ENCODE results near the gene NKD1. TPM values are rescaled to one million over a fixed set of nuclear protein-coding genes. Genes with fewer than 3 reads are reported as not detected.

Gene NKD1
- total RNA-seq, 1 donor from 2014 or later = 1.5 TPM

DNA sequence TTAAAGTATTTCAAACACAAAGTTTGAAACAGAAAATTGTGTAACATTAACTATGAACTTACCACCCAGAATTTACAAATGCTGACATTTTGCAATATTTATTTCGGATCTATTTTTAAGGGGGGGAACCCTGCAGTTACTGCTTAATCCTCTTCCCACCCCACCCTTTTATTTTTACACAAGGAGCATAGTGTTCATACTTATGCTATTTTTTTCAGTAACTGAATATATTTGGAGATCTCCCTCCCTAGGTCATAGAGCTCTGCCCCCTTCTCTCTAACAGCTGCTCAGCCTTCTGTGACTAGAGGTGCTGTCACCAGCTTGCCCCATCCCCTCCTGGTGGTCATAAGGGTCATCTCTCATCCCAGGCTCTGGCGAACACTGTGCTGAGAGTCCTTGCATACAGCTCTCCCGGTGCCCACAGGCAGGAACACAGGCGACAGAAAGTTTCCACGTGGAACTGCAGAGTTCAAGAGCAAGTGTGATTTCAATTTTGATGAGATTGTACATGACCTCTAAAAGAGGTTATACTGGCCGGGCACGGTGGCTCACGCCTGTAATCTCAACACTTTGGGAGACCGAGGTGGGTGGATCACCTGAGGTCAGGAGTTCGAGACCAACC lies 88.7 kb downstream of the NKD1 start:
- POLR2A ChIA-PET = no interaction called here

DNA sequence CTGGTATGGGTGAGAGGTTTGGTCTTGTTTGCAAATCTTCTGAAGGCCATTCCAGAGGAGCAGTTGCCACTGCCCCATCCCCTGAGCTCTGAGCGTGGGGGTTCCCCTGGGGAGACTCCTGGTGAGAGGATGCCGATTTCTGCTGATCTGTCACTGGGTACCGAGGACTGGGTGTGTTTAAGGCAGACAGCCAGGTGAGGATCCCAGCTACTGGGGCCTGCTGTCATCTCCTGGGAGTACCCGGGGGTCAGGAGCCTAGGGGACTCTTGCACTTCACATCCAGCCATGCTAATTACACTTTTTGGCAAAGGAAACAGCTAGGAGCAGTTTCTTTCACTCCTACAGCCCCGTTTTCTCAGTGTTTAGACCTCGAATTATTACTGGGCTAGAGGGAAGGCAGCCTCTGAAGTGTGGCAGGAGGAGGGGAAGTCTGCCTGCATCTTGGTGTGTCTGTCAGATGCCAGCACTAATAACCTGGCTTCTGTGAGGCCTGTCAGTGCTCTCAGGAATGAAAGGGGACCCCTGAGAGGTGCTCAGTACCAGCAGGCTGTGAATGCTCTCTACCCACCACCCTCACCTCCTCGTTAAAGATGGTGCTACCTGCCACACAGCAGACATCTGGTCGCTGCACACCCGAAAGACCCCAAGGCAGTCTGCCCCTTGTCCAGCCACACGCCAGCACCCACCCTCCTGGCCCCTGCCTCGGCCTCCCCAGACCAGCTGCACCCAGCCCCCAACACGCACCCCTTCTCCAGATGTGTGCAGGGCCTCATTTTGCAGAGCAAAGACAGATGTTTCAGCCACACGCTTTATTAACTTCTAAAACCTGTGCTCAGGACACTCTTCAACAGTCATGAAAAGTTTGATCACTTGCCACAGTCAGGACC lies 89.8 kb downstream of the NKD1 start:
- H3K9me3 Mint-ChIP-seq = no peaks in the 10 kb centered on the region
- CTCF ChIA-PET = no interaction called here
- intact Hi-C loops (cut with micrococcal nuclease) = no loop called here

More for the DNA sequence above, 88.7 kb downstream of the NKD1 start:
- intact Hi-C loops (cut with micrococcal nuclease) = no loop called here
- CTCF ChIA-PET = no interaction called here
- Mint-ChIP-seq H3K36me3 (ENCODE audit: low read depth) (no peaks in the 10 kb centered on the region), H3K27ac (no peak overlapping the region), H3K27me3 (peaks cover 8% of the 10 kb centered on the region), H3K4me1 (no peaks in the 10 kb centered on the region), H3K4me3 (no peak overlapping the region), H3K9me3 (no peaks in the 10 kb centered on the region)
- TF ChIP-seq, protein P1, sequence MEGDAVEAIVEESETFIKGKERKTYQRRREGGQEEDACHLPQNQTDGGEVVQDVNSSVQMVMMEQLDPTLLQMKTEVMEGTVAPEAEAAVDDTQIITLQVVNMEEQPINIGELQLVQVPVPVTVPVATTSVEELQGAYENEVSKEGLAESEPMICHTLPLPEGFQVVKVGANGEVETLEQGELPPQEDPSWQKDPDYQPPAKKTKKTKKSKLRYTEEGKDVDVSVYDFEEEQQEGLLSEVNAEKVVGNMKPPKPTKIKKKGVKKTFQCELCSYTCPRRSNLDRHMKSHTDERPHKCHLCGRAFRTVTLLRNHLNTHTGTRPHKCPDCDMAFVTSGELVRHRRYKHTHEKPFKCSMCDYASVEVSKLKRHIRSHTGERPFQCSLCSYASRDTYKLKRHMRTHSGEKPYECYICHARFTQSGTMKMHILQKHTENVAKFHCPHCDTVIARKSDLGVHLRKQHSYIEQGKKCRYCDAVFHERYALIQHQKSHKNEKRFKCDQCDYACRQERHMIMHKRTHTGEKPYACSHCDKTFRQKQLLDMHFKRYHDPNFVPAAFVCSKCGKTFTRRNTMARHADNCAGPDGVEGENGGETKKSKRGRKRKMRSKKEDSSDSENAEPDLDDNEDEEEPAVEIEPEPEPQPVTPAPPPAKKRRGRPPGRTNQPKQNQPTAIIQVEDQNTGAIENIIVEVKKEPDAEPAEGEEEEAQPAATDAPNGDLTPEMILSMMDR (IDR thresholded peaks at IDR 0.05) = no peak
- ATAC-seq (ENCODE audit: low read depth) (no peak), DNase-seq (no peak)

DNA sequence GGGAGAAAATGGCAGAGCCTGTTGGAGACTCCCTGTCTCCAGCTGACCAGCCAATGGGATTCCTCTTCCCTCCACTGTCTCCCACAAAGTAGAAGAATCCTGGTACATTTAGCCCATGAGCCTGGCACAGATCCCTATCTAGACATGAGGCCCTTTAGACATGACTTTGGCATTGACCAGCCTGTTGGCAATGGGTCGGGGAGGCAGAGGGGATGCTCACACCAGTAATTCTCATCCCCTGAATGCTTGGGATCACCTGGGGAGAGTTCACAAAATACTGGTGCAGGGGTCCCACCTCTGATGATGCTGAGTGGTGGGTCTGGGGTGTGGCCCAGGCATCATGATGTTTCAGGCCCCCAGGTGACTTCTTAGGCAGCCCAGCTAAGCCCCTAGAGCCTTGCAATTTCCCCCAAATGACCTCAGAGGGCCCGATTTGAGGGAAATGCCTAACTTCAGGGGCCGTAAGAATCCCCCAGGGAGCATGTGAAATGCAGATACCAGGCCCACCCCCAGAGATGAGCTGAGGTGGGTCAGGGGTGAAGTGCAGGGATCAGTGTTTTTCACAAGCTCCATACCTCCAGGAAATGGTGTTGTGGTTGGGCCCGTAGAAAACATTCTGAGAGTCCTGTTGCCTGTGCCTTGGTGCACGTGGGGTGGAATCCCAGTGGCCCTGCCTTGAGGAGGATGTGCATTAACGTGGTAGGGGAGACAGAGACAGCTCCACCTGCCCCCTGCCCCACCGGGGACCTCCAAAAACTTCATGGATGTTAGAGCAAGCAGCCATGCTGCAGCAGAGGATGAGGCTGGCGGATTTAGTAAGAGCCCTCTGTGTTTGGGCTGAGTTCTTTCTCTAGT lies 90.8 kb downstream of the NKD1 start:
- ATAC-seq (ENCODE audit: low read depth) (no peak), DNase-seq (no peak)
- H3K4me1 Mint-ChIP-seq = no peaks in the 10 kb centered on the region
- ChIA-PET POLR2A (no interaction called here), CTCF (no interaction called here)
- H3K27me3 Mint-ChIP-seq = peaks cover 8% of the 10 kb centered on the region
- H3K4me3 Mint-ChIP-seq = no peak overlapping the region
- no peak overlapping the region for H3K27ac Mint-ChIP-seq
- H3K36me3 Mint-ChIP-seq (ENCODE audit: low read depth) = no peaks in the 10 kb centered on the region
- TF ChIP-seq, protein P1 (IDR thresholded peaks at IDR 0.05) = no peak
- intact Hi-C loops (cut with micrococcal nuclease) = no loop called here
- H3K9me3 Mint-ChIP-seq = no peaks in the 10 kb centered on the region

More for the DNA sequence above, 89.8 kb downstream of the NKD1 start:
- POLR2A ChIA-PET = no interaction called here
- no peak overlapping the region for H3K27ac Mint-ChIP-seq
- no peaks in the 10 kb centered on the region for H3K4me1 Mint-ChIP-seq
- TF ChIP-seq, protein P1 (IDR thresholded peaks at IDR 0.05) = no peak
- no peak overlapping the region for H3K4me3 Mint-ChIP-seq
- peaks cover 8% of the 10 kb centered on the region for H3K27me3 Mint-ChIP-seq
- DNase-seq = no peak
- ATAC-seq (ENCODE audit: low read depth) = no peak
- H3K36me3 Mint-ChIP-seq (ENCODE audit: low read depth) = no peaks in the 10 kb centered on the region

DNA sequence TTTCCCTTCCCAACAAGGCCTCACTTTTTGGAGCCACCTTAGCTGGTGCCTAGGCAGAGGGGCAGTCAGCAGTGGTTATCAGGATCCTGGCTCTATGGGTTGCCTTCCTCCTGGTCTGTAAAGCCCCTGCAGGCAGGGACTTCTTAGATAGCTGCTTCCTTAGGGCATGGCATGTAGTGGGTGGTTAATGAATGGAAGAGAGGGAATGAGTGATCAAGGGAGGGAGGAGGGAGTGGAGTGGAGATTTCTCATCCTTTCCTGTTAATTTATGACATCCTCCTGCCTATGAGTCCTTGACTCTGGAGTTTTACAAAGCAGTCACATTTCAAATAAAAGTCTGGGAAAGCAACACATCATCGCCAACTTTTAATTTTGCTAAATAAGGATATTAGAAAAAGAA lies 92.2 kb downstream of the NKD1 start:
- CTCF ChIA-PET = no interaction called here
- POLR2A ChIA-PET = no interaction called here

More for the DNA sequence above, 92.2 kb downstream of the NKD1 start:
- ATAC-seq (ENCODE audit: low read depth) (no peak), DNase-seq (no peak)
- TF ChIP-seq, protein P1 (IDR thresholded peaks at IDR 0.05) = no peak
- Mint-ChIP-seq H3K27me3 (peaks cover 14% of the 10 kb centered on the region), H3K36me3 (ENCODE audit: low read depth) (no peaks in the 10 kb centered on the region), H3K4me3 (no peak overlapping the region), H3K9me3 (no peaks in the 10 kb centered on the region), H3K27ac (no peak overlapping the region), H3K4me1 (no peaks in the 10 kb centered on the region)
- intact Hi-C loops (cut with micrococcal nuclease) = no loop called here
